ENCODE data around the gene SARM1.

SARM1 gene

DNA sequence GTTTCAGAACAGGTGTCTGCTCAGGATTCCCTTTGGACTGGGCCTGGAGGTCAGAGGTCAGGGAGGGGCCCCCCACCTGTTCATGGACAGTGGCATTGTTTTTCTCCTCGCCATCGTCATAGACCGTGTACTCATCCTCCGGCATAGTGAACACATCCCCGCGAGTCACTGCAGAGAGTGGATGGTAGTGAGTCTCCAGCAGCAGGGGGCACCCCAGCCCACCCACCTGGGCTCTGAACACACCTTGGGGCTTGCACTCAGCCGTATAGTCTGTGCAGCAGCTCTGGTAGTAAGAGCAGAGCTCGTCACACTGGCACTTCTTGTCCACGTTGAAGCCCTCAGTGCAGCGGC, 1.8 kb upstream of the SARM1 start:
- no peak for DNase-seq

GRCh38 chr17:28370035-28370743, 1.3 kb upstream of the SARM1 start, which contains the start of gene VTN:
VTN (minus strand) TSS chr17:28370307; CDS start chr17:28370203, 104 bp downstream.
- DNase-seq, result no peak

DNA sequence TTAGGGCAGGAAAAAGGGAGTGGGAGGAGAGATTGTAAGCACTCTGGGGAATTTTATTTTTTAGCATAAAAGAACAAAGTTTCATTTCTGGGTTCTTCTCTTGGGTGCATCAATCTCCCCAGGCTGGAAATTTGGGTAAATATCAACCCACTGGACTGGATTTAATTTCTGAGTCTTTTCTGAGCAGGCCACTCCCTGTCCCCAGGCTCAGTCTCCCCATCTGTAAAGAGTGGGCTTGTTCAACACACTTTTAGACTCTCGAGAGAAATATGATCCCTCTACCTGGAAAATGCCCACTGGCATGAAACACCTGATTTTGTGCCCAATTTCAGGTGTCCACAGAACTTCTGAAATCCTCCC, 770 bp upstream of the SARM1 start:
- no peak for DNase-seq

DNA sequence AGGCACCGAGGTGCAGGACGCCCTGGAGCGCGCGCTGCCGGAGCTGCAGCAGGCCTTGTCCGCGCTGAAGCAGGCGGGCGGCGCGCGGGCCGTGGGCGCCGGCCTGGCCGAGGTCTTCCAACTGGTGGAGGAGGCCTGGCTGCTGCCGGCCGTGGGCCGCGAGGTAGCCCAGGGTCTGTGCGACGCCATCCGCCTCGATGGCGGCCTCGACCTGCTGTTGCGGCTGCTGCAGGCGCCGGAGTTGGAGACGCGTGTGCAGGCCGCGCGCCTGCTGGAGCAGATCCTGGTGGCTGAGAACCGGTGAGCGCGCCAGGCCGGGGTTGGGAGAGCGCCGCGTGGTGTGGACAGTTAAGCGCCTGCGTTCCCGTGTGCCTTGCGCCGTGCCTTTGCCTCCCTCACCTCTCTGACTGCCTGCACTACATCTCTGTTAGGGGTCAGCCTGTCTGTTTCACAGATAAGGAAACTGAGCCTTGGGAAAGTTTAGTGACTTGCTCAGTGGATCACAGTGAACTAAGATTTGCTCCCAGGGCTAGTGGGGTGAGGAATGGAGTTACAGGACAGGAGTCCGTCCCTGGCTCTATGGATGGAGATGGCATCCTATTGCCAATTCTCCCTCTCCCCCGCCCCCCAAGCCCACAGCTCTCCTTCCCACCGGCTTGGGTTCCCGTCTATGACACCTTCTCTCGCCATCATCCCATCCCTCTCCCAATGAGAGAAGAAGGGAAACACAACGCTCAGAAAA, 880 bp downstream of the SARM1 start:
- no peak for DNase-seq

- no peak for DNase-seq
These were observed 1.4 kb downstream of the SARM1 start for GRCh38 chr17:28372945-28373274.

- no peak for DNase-seq
These were observed 8.6 kb downstream of the SARM1 start for GRCh38 chr17:28379814-28380801.

DNA sequence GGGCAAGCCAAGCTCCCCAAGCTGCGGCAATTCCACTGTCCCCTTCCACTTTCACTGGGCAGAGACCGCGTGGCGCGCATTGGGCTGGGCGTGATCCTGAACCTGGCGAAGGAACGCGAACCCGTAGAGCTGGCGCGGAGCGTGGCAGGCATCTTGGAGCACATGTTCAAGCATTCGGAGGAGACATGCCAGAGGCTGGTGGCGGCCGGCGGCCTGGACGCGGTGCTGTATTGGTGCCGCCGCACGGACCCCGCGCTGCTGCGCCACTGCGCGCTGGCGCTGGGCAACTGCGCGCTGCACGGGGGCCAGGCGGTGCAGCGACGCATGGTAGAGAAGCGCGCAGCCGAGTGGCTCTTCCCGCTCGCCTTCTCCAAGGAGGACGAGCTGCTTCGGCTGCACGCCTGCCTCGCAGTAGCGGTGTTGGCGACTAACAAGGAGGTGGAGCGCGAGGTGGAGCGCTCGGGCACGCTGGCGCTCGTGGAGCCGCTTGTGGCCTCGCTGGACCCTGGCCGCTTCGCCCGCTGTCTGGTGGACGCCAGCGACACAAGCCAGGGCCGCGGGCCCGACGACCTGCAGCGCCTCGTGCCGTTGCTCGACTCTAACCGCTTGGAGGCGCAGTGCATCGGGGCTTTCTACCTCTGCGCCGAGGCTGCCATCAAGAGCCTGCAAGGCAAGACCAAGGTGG, 9.8 kb downstream of the SARM1 start:
- no peak for DNase-seq

DNA sequence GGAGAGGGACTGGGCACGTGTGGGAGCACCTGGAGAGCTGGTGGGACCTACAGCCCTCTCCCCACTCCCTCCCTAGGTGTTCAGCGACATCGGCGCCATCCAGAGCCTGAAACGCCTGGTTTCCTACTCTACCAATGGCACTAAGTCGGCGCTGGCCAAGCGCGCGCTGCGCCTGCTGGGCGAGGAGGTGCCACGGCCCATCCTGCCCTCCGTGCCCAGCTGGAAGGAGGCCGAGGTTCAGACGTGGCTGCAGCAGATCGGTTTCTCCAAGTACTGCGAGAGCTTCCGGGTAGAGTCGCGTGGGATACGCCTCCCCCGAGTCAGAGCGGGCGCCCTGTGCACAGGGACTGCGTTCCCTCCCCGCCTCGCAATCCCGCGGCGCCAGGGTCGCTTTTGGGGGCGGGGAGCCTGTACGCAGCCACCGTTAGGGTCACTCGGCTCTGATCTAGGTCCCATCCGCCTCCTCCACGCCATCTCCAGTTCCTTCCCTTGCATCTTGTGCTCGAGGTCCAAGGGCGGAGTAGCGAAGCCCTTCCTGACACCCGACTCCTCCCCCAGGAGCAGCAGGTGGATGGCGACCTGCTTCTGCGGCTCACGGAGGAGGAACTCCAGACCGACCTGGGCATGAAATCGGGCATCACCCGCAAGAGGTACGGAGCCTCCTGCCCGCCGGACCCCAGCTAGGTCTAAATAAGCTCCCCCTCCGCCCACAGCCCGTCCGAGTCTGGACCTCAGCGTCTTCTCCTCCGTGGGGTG, 13.0 kb downstream of the SARM1 start:
- no peak for DNase-seq

DNA sequence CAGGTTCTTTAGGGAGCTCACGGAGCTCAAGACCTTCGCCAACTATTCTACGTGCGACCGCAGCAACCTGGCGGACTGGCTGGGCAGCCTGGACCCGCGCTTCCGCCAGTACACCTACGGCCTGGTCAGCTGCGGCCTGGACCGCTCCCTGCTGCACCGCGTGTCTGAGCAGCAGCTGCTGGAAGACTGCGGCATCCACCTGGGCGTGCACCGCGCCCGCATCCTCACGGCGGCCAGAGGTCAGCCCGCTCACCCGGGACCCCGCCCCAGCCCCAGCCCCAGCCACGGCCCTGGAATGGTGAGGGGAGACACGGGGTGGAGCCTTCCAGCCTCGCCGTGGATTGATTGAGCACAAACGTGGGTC, 13.5 kb downstream of the SARM1 start:
- no peak for DNase-seq

DNA sequence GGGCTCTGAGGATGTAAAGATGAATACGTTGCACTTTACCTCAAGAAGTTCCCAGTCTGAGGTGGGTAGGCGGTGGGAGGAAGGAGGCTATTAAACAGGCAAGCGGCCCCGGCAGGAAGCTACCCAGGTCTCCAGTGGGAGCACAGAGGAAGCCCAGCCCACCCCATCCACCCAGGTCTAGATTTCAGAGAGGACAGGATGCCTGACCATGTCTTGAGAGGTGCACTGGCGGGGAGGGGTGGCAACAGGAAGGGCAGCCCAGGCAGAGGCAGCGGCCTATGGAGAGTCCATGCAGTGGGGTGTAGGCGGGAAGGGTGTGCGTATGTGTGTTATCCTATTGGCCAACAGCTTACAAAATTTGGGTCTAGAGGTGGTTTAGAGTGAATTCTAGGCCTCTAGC, 13.9 kb downstream of the SARM1 start:
- DNase-seq, result no peak

- DNase-seq, result no peak
These were observed 14.9 kb downstream of the SARM1 start for GRCh38 chr17:28386391-28386790.

GRCh38 chr17:28388106-28388505, 16.6 kb downstream of the SARM1 start:
- DNase-seq, result no peak

DNA sequence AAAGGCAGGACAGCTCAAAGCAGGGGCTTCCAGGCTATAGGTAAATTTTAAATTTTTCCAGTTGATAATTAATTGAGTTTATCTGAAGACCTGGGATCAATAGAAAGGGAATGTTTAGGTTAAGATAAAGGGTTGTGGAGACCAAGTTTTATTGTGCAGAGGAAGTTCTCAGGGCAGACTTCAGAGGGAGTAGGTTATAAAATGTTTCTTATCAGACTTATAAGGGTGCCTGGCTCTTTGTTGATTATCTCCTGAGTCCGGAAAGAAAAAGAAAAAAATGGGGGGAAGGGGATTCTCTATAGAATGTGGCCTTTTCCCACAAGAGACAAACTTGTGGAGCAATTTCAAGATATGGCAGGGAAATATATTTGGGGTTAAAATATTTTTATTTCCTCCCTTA, 18.6 kb downstream of the SARM1 start:
- no peak for DNase-seq

DNA sequence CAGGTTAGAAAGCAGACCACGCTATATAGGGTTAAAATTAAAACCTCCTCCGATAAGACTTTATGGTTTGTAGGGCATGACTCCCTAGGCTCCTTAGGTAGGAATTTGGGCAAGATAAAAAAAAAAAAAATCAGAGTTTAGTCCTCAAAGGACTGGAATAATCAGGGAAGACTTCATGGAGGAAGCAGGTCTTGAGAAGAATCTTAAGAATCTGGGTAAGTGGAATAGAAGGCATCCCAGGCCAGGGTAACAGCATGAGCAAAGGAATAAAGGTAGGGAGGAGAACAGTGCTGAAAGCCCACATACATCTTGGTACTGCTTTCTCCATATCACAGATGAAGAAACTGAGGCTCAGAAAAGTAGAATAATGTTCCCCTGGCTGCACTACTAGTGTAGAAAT, 19.1 kb downstream of the SARM1 start:
- DNase-seq, result no peak

DNA sequence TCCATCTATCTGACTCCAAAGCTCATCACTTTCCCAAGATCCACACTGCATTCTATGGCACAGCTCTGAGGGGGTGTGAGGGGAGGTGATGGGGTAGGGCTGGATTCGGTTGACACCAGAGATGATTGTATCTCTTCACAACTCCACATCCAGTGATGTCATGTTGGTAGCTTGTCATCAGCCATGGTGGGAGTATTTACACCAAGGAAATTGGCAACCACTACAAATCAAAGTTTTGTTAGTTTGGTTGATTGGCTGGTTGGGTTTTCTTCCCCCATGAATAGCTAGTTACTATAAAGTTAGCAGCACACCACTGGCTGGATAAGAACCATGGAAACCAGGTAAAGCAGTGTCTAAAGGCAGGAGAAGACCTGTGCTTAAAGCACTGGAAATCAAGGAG, 19.5 kb downstream of the SARM1 start:
- DNase-seq, result no peak

GRCh38 chr17:28391401-28391800, 19.9 kb downstream of the SARM1 start:
- DNase-seq, result no peak

DNA sequence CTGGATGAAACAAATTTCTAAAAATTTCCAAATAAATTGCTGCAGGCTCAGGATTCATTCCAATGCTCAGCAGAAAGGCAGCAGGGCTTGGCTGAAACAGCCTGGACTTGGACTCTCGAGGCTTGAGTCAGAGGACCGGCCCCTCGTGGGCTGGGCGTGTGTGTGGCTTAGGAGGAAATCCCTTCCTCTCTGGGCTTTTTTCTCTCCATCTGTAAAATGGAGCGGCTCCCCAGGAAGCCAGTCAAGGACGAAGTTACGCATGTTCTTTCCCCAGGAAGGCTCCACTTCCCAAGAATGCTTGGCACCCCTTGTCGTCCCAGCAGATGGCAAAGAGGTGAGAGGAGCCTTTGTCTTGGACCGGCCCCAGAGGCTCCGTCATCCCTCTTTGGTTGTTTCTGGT, 21.0 kb downstream of the SARM1 start:
- DNase-seq, result no peak

DNA sequence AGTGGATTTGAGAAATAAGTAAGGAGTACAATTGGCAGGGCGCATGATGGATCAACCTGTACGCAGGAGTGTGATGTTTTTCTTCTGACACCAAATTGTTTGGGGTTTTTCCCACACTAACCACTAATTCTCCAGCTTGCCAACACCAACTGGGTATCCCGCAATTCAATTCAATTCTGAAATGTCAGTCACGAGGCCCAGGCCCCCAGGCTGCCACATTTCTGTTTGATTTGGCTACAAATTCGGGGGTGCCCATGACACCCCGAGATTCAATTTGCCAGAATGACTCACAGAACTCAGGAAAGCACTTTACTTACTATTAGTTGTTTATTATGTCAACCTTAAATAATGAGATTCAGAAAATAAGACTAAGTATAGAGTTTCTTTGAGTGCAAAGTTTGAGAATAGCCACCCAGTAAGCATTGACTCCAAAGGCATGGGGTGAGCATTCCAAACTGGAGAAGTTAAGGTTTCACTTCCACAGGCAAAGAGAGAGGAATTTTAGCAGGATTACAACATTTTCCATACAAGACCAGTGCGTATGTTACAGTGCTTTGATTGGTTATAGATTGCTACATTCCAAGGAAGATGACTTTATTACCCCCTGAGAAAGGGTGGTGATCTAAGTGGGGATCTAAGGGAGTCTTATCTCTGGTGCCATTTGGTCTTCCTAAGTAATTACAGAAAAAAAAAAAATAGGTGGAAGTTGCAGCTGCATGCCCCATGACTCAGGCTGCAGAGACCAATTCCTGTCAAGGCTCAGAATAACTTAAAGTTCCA, 23.0 kb downstream of the SARM1 start:
- DNase-seq, result no peak

- no peak for DNase-seq
These were observed 23.9 kb downstream of the SARM1 start for GRCh38 chr17:28395426-28395825.

DNA sequence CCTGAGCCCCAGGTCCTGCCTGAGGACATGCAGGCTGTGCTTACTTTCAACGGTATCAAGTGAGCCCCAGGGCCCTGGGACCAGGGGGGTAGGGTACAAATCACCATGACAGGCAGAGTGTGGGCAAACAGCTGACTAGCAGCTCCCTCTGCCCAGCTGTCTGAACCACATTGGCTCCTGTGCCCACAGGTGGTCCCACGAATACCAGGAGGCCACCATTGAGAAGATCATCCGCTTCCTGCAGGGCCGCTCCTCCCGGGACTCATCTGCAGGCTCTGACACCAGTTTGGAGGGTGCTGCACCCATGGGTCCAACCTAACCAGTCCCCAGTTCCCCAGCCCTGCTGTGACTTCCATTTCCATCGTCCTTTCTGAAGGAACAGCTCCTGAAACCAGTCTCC, 24.5 kb downstream of the SARM1 start:
- DNase-seq, result no peak

- no peak for DNase-seq
These were observed 25.2 kb downstream of the SARM1 start for GRCh38 chr17:28396635-28397239.

Data from NCI-H187 treated with DMSO at 0.1 percent for 48 hours (cell line).